HL-60/S4 (cell line): ENCODE data around the gene SLX4IP.

ENCODE experiments used
- in situ Hi-C: fragments of 300-500 bp; cut with MboI; formaldehyde crosslinking; loops from 2 replicates; pipeline ENCODE4 v1.14.3; 2022; ENCODE audit warnings: low sequenced_read_pairs

SLX4IP gene

GRCh38 chr20:10618611-10619245 is 183.6 kb downstream of the SLX4IP start:
- in situ Hi-C loops: no loop called here

- in situ Hi-C loops: no loop called here
Measured at GRCh38 chr20:10619427-10619826, 184.3 kb downstream of the SLX4IP start.

GRCh38 chr20:10621149-10621548 is 186.0 kb downstream of the SLX4IP start:
- in situ Hi-C loops: no loop called here

GRCh38 chr20:10622657-10623418 is 187.7 kb downstream of the SLX4IP start:
- in situ Hi-C loops: no loop called here

- in situ Hi-C loops: no loop called here
Measured at GRCh38 chr20:10625641-10626040, 190.5 kb downstream of the SLX4IP start.

- in situ Hi-C loops: no loop called here
Measured at GRCh38 chr20:10626896-10627295, 191.8 kb downstream of the SLX4IP start.

- in situ Hi-C loops: no loop called here
Measured at GRCh38 chr20:10629946-10630650, 195.0 kb downstream of the SLX4IP start.

- in situ Hi-C loops: no loop called here
Measured at GRCh38 chr20:10631126-10631525, 196.0 kb downstream of the SLX4IP start.

- in situ Hi-C loops: no loop called here
Measured at GRCh38 chr20:10632721-10633509, 197.8 kb downstream of the SLX4IP start.

- in situ Hi-C loops: no loop called here
Measured at GRCh38 chr20:10633718-10634117, 198.6 kb downstream of the SLX4IP start.

- in situ Hi-C loops: no loop called here
Measured at GRCh38 chr20:10634211-10634610, 199.1 kb downstream of the SLX4IP start.

- in situ Hi-C loops: no loop called here
Measured at GRCh38 chr20:10634683-10635411, 199.7 kb downstream of the SLX4IP start.

- in situ Hi-C loops: no loop called here
Measured at GRCh38 chr20:10635476-10636208, 200.5 kb downstream of the SLX4IP start.

- in situ Hi-C loops: no loop called here
Measured at GRCh38 chr20:10636326-10636818, 201.3 kb downstream of the SLX4IP start.

GRCh38 chr20:10637031-10637559 is 202.0 kb downstream of the SLX4IP start:
- in situ Hi-C loops: no loop called here

GRCh38 chr20:10637563-10637962 is 202.5 kb downstream of the SLX4IP start:
- in situ Hi-C loops: no loop called here

GRCh38 chr20:10639077-10639736 is 204.1 kb downstream of the SLX4IP start:
- in situ Hi-C loops: no loop called here

- in situ Hi-C loops: no loop called here
Measured at GRCh38 chr20:10639737-10640556, 204.8 kb downstream of the SLX4IP start.
